ENCODE results near the gene C11orf58.

C11orf58 gene

GRCh38 chr11:16767957-16768356, 29.5 kb downstream of the C11orf58 start:
- DNase-seq (ENCODE audit: low read depth, low spot score), result no peak

GRCh38 chr11:16769386-16769785, 30.9 kb downstream of the C11orf58 start:
- no peak for DNase-seq (ENCODE audit: low read depth, low spot score)

- DNase-seq (ENCODE audit: low read depth, low spot score), result no peak
These were observed 31.6 kb downstream of the C11orf58 start for GRCh38 chr11:16770016-16770415.

GRCh38 chr11:16771350-16772140, 33.1 kb downstream of the C11orf58 start:
- no peak for DNase-seq (ENCODE audit: low read depth, low spot score)

- no peak for DNase-seq (ENCODE audit: low read depth, low spot score)
These were observed 33.7 kb downstream of the C11orf58 start for GRCh38 chr11:16772141-16772512.

- DNase-seq (ENCODE audit: low read depth, low spot score), result no peak
These were observed 35.8 kb downstream of the C11orf58 start for GRCh38 chr11:16773981-16774935.

- DNase-seq (ENCODE audit: low read depth, low spot score), result no peak
These were observed 36.6 kb downstream of the C11orf58 start for GRCh38 chr11:16774936-16775613.

- no peak for DNase-seq (ENCODE audit: low read depth, low spot score)
These were observed 37.3 kb downstream of the C11orf58 start for GRCh38 chr11:16775614-16776283.

GRCh38 chr11:16776711-16777612, 38.5 kb downstream of the C11orf58 start:
- no peak for DNase-seq (ENCODE audit: low read depth, low spot score)

GRCh38 chr11:16777613-16777975, 39.1 kb downstream of the C11orf58 start:
- DNase-seq (ENCODE audit: low read depth, low spot score), result no peak

- DNase-seq (ENCODE audit: low read depth, low spot score), result no peak
These were observed 39.8 kb downstream of the C11orf58 start for GRCh38 chr11:16778286-16778685.

GRCh38 chr11:16778876-16779275, 40.4 kb downstream of the C11orf58 start:
- no peak for DNase-seq (ENCODE audit: low read depth, low spot score)

- DNase-seq (ENCODE audit: low read depth, low spot score), result peak; percentile 52
These were observed 41.0 kb downstream of the C11orf58 start for GRCh38 chr11:16779436-16779835.

GRCh38 chr11:16780146-16780545, 41.7 kb downstream of the C11orf58 start:
- no peak for DNase-seq (ENCODE audit: low read depth, low spot score)

- no peak for DNase-seq (ENCODE audit: low read depth, low spot score)
These were observed 42.5 kb downstream of the C11orf58 start for GRCh38 chr11:16780698-16781550.

GRCh38 chr11:16781936-16782919, 43.8 kb downstream of the C11orf58 start:
- no peak for DNase-seq (ENCODE audit: low read depth, low spot score)

- no peak for DNase-seq (ENCODE audit: low read depth, low spot score)
These were observed 44.9 kb downstream of the C11orf58 start for GRCh38 chr11:16783321-16783801.

- DNase-seq (ENCODE audit: low read depth, low spot score), result peak; percentile 44
These were observed 45.6 kb downstream of the C11orf58 start for GRCh38 chr11:16784097-16784496.

All from ELF-1 (cell line).